Iris pigment epithelial cell (primary cell): ENCODE data around the gene PLXDC2.

Experiments used
- DNase-seq: peaks from one replicate; pipeline ENCODE4 v3.0.0-alpha.2; 2011; ENCODE audit warnings: low read depth

Gene PLXDC2

GRCh38 chr10:20276127-20276979 lies 460.1 kb downstream of the PLXDC2 start:
- peak; percentile 16 for DNase-seq

GRCh38 chr10:20277820-20278219 lies 461.6 kb downstream of the PLXDC2 start:
- no peak for DNase-seq

GRCh38 chr10:20281579-20281978 lies 465.3 kb downstream of the PLXDC2 start:
- no peak for DNase-seq

- DNase-seq = no peak
Measured at GRCh38 chr10:20287586-20287985, 471.4 kb downstream of the PLXDC2 start.

- no peak for DNase-seq
Measured at GRCh38 chr10:20288060-20288459, 471.8 kb downstream of the PLXDC2 start.

GRCh38 chr10:20289070-20289828 lies 473.0 kb downstream of the PLXDC2 start:
- DNase-seq = no peak

- DNase-seq = no peak
Measured at GRCh38 chr10:20298417-20298816, 482.2 kb downstream of the PLXDC2 start.

- peak; percentile 9 for DNase-seq
Measured at GRCh38 chr10:20299034-20299736, 483.0 kb downstream of the PLXDC2 start.

- DNase-seq = no peak
Measured at GRCh38 chr10:20300735-20301134, 484.5 kb downstream of the PLXDC2 start.

- DNase-seq = no peak
Measured at GRCh38 chr10:20302033-20302432, 485.8 kb downstream of the PLXDC2 start.

GRCh38 chr10:20303453-20304152 lies 487.4 kb downstream of the PLXDC2 start:
- no peak for DNase-seq

- no peak for DNase-seq
Measured at GRCh38 chr10:20313665-20314064, 497.4 kb downstream of the PLXDC2 start.

GRCh38 chr10:20314431-20314830 lies 498.2 kb downstream of the PLXDC2 start:
- no peak for DNase-seq

GRCh38 chr10:20327954-20328353 lies 511.7 kb downstream of the PLXDC2 start:
- no peak for DNase-seq

GRCh38 chr10:20330246-20330645 lies 514.0 kb downstream of the PLXDC2 start:
- no peak for DNase-seq

GRCh38 chr10:20334559-20334958 lies 518.3 kb downstream of the PLXDC2 start:
- no peak for DNase-seq
